ENCODE measurements around the gene ASTL.
A peak's percentile ranks its signal among the peaks of the same experiment; 100 is the strongest.
"Not testable (repeated sequence)": the region's sequence is repeated elsewhere in the genome, so short reads cannot be mapped to it uniquely, and the experiment has no call there.

The ASTL gene

GRCh38 chr2:96146153-96146880 lies 8.0 kb upstream of the ASTL start:
- peak; percentile 85 for DNase-seq (ENCODE audit: low read depth in 2 of 2)

GRCh38 chr2:96145848-96146152 lies 7.5 kb upstream of the ASTL start:
- DNase-seq (ENCODE audit: low read depth in 2 of 2), result no peak

GRCh38 chr2:96145036-96145847 lies 6.9 kb upstream of the ASTL start, which contains the start of gene DUSP2:
TSS of gene DUSP2 (minus strand) at chr2:96145440. CDS start at chr2:96145354, 86 bp downstream.
- peak; percentile 85 to 90 for DNase-seq (ENCODE audit: low read depth in 2 of 2)

- no peak for DNase-seq (ENCODE audit: low read depth in 2 of 2)
Observed at GRCh38 chr2:96144481-96145035, 6.3 kb upstream of the ASTL start.

GRCh38 chr2:96143848-96144480 lies 5.7 kb upstream of the ASTL start:
- DNase-seq (ENCODE audit: low read depth in 2 of 2), result no peak

GRCh38 chr2:96143231-96143847 lies 5.0 kb upstream of the ASTL start:
- DNase-seq (ENCODE audit: low read depth in 2 of 2), result no peak

GRCh38 chr2:96142217-96143113 lies 4.2 kb upstream of the ASTL start:
- peak; percentile 78 to 80 for DNase-seq (ENCODE audit: low read depth in 2 of 2)

GRCh38 chr2:96141624-96141967 lies 3.3 kb upstream of the ASTL start:
- not testable (repeated sequence) for DNase-seq (ENCODE audit: low read depth in 2 of 2)

- DNase-seq (ENCODE audit: low read depth in 2 of 2), result no peak
Observed at GRCh38 chr2:96140941-96141623, 2.8 kb upstream of the ASTL start.

- no peak for DNase-seq (ENCODE audit: low read depth in 2 of 2)
Observed at GRCh38 chr2:96139181-96139758, 968 bp upstream of the ASTL start.

GRCh38 chr2:96137321-96138178 lies 752 bp downstream of the ASTL start:
- DNase-seq (ENCODE audit: low read depth in 2 of 2), result no peak

- DNase-seq (ENCODE audit: low read depth in 2 of 2), result no peak
Observed at GRCh38 chr2:96136129-96136720, 2.1 kb downstream of the ASTL start.

- DNase-seq (ENCODE audit: low read depth in 2 of 2), result no peak
Observed at GRCh38 chr2:96135621-96136020, 2.7 kb downstream of the ASTL start.

GRCh38 chr2:96135171-96135570 lies 3.1 kb downstream of the ASTL start:
- DNase-seq (ENCODE audit: low read depth in 2 of 2), result no peak

- no peak for DNase-seq (ENCODE audit: low read depth in 2 of 2)
Observed at GRCh38 chr2:96134421-96134820, 3.9 kb downstream of the ASTL start.

GRCh38 chr2:96131813-96132745 lies 6.2 kb downstream of the ASTL start:
- DNase-seq (ENCODE audit: low read depth in 2 of 2), result no peak

- DNase-seq (ENCODE audit: low read depth in 2 of 2), result no peak
Observed at GRCh38 chr2:96131152-96131812, 7.0 kb downstream of the ASTL start.

All from stimulated activated CD8-positive, alpha-beta memory T cell treated with anti-CD3 and anti-CD28 coated beads, Interleukin-2, amount 100 ng/mL, for 48 hours (primary cell).